GM19025 (cell line): ENCODE results near the gene AKR1E2.

Experiments
- ATAC-seq: cut with Tn5 transposase; IDR thresholded peaks from one replicate; pipeline ENCODE4 v1.9.1; 2021; ENCODE audit warnings: mild to moderate bottlenecking, low read depth, moderate library complexity; ENCODE audit not compliant: unreplicated experiment

The AKR1E2 gene

GRCh38 chr10:4887501-4887900 is 61.5 kb downstream of the AKR1E2 start:
- no peak for ATAC-seq

- ATAC-seq = no peak
Measured at GRCh38 chr10:4888236-4888635, 62.2 kb downstream of the AKR1E2 start.

- no peak for ATAC-seq
Measured at GRCh38 chr10:4889959-4890358, 64.0 kb downstream of the AKR1E2 start.

- no peak for ATAC-seq
Measured at GRCh38 chr10:4892681-4893080, 66.7 kb downstream of the AKR1E2 start.

GRCh38 chr10:4894335-4894734 is 68.3 kb downstream of the AKR1E2 start:
- no peak for ATAC-seq
